Suprapubic skin (tissue), 3 donors: ENCODE measurements around the gene MT1E.

Experiments used
- CTCF ChIP-seq, 2 donors: fragments of 200-600 bp in 1 of 2; fragments of 450-650 bp in 1 of 2; sonication (generic) in 1 of 2; IDR thresholded peaks; one replicate each; pipeline ENCODE4 v1.5.1; 2016 to 2019; ENCODE audit warnings: antibody characterized with exemption in 2 of 2, mild to moderate bottlenecking in 1 of 2, moderate library complexity in 1 of 2
- POLR2A ChIP-seq, 2 donors: fragments of 450-650 bp; IDR thresholded peaks; one replicate each; pipeline ENCODE4 v1.6.1; 2017; ENCODE audit warnings: antibody characterized with exemption in 2 of 2, mild to moderate bottlenecking in 2 of 2, moderate library complexity in 2 of 2

- no peak for TF ChIP-seq CTCF (IDR thresholded peaks at IDR 0.05)
- no peak for TF ChIP-seq POLR2A (IDR thresholded peaks at IDR 0.05)
These were observed 518 bp downstream of the MT1E start for GRCh38 chr16:56625943-56626654.
